Nephron progenitor cell (in vitro differentiated cells): ENCODE data around the gene ANO1.

Experiments used
- DNase-seq: peaks from one replicate; pipeline ENCODE4 v3.0.0; 2021
- H3K27ac Mint-ChIP-seq: 2 replicates; pipeline ENCODE4 v1.8.0; 2021; ENCODE audit warnings: mild to moderate bottlenecking, moderate library complexity, mixed read lengths
- H3K27me3 Mint-ChIP-seq: 2 replicates; pipeline ENCODE4 v1.8.0; 2021; ENCODE audit warnings: mild to moderate bottlenecking, low read depth, mixed read lengths; ENCODE audit not compliant: poor library complexity
- H3K36me3 Mint-ChIP-seq: 2 replicates; pipeline ENCODE4 v1.8.0; 2021; ENCODE audit warnings: low read depth, mixed read lengths
- H3K4me1 Mint-ChIP-seq: 2 replicates; pipeline ENCODE4 v1.8.0; 2021; ENCODE audit warnings: mixed read lengths
- H3K4me3 Mint-ChIP-seq: 2 replicates; pipeline ENCODE4 v1.8.0; 2021; ENCODE audit warnings: mild to moderate bottlenecking, moderate library complexity, mixed read lengths
- H3K9me3 Mint-ChIP-seq: 2 replicates; pipeline ENCODE4 v1.8.0; 2021; ENCODE audit warnings: mild to moderate bottlenecking, moderate library complexity, mixed read lengths
- TF ChIP-seq, protein P1 (sequence below): fragments of 200-600 bp; sonication (generic); IDR thresholded peaks from 2 replicates; pipeline ENCODE4 v1.5.0; 2021; ENCODE audit warnings: antibody characterized with exemption

ANO1 gene

DNA sequence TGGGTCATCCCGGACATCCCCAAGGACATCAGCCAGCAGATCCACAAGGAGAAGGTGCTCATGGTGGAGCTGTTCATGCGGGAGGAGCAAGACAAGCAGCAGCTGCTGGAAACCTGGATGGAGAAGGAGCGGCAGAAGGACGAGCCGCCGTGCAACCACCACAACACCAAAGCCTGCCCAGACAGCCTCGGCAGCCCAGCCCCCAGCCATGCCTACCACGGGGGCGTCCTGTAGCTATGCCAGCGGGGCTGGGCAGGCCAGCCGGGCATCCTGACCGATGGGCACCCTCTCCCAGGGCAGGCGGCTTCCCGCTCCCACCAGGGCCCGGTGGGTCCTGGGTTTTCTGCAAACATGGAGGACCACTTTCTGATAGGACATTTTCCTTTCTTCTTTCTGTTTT is 109.7 kb downstream of the ANO1 start:
- H3K4me1 Mint-ChIP-seq = peaks cover 4% of the 10 kb centered on the region
- H3K27ac Mint-ChIP-seq = no peak overlapping the region
- H3K9me3 Mint-ChIP-seq = no peaks in the 10 kb centered on the region
- peaks cover 38% of the 10 kb centered on the region for H3K27me3 Mint-ChIP-seq
- no peak overlapping the region for H3K4me3 Mint-ChIP-seq
- DNase-seq = no peak
- no peaks in the 10 kb centered on the region for H3K36me3 Mint-ChIP-seq
- TF ChIP-seq, protein P1, sequence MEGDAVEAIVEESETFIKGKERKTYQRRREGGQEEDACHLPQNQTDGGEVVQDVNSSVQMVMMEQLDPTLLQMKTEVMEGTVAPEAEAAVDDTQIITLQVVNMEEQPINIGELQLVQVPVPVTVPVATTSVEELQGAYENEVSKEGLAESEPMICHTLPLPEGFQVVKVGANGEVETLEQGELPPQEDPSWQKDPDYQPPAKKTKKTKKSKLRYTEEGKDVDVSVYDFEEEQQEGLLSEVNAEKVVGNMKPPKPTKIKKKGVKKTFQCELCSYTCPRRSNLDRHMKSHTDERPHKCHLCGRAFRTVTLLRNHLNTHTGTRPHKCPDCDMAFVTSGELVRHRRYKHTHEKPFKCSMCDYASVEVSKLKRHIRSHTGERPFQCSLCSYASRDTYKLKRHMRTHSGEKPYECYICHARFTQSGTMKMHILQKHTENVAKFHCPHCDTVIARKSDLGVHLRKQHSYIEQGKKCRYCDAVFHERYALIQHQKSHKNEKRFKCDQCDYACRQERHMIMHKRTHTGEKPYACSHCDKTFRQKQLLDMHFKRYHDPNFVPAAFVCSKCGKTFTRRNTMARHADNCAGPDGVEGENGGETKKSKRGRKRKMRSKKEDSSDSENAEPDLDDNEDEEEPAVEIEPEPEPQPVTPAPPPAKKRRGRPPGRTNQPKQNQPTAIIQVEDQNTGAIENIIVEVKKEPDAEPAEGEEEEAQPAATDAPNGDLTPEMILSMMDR = no peak

- TF ChIP-seq, protein P1 = no peak
- no peak overlapping the region for H3K4me3 Mint-ChIP-seq
- H3K27ac Mint-ChIP-seq = no peak overlapping the region
- H3K9me3 Mint-ChIP-seq = no peaks in the 10 kb centered on the region
- H3K36me3 Mint-ChIP-seq = no peaks in the 10 kb centered on the region
- H3K4me1 Mint-ChIP-seq = peaks cover 4% of the 10 kb centered on the region
- H3K27me3 Mint-ChIP-seq = peaks cover 40% of the 10 kb centered on the region
- no peak for DNase-seq
These were observed 111.5 kb downstream of the ANO1 start for GRCh38 chr11:70189622-70190021.

DNA sequence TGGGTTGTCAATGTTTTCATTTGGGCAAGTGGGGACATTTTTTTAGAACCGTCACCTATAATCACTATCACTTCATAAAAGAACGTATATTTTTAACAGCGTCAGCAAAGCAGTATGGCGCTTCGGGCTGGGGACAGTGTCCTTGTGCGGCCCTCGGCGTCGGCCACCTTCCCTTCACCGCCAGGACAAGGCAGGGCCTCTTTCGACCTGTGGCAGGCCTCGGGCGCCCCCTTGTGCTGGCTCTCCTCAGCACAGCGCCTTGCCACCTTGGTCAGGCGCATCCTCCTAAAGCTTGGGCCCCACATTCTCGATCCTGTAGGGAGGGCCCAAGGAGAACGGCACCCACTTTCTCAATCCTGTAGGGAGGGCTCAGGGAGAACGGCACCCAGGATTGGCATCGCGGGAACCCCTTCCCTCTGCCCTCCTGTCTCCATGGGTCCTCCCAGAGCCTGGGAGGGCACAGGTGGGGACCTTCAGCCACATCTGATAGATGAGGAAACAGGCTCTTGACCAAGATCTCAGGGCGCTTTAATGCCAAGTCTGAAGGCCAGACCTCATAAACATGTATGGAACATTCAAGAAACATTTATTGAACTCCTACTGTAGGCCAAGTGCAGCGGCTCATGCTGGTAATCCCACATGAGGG is 113.5 kb downstream of the ANO1 start:
- H3K27me3 Mint-ChIP-seq = peaks cover 40% of the 10 kb centered on the region
- H3K4me1 Mint-ChIP-seq = peaks cover 4% of the 10 kb centered on the region
- no peak overlapping the region for H3K4me3 Mint-ChIP-seq
- H3K36me3 Mint-ChIP-seq = no peaks in the 10 kb centered on the region
- H3K27ac Mint-ChIP-seq = no peak overlapping the region
- H3K9me3 Mint-ChIP-seq = no peaks in the 10 kb centered on the region
- DNase-seq = peak; percentile 94
- TF ChIP-seq, protein P1 = peak; percentile 98

DNA sequence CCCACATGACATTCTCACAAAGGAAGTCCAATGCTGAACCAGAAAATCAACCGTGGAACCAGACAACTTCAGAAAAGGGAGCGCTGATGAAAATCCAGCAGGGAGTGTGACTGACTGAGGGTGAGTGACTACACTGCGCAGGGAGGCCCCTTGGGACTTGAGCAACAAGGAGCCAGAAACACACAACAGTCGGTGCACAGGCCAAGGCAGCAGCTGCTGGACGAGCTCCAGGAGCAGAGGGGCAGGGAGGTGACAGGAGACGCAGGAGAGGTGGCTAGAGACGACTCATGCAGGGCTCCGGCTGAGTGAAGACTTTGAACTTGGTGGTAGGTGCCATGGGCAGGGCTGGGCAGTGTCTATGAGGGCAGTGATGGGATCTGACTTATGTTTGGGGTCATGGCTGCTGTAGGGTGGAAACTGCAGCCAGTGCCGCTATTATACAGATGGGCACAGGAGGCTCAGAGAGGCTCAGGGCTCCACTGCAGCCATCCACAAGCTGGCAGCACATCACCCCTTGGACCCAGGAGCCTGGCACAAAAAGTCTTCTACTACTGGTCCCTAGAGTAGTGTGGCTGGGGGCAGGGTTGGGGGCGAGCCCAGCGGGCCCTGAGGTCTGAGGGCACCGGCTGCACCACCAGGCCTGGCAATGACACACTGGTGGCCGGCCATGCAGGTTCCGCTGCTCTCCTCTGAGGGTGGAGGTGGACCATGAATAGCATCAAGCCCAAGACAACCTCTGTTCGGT is 114.7 kb downstream of the ANO1 start:
- peaks cover 4% of the 10 kb centered on the region for H3K4me1 Mint-ChIP-seq

DNA sequence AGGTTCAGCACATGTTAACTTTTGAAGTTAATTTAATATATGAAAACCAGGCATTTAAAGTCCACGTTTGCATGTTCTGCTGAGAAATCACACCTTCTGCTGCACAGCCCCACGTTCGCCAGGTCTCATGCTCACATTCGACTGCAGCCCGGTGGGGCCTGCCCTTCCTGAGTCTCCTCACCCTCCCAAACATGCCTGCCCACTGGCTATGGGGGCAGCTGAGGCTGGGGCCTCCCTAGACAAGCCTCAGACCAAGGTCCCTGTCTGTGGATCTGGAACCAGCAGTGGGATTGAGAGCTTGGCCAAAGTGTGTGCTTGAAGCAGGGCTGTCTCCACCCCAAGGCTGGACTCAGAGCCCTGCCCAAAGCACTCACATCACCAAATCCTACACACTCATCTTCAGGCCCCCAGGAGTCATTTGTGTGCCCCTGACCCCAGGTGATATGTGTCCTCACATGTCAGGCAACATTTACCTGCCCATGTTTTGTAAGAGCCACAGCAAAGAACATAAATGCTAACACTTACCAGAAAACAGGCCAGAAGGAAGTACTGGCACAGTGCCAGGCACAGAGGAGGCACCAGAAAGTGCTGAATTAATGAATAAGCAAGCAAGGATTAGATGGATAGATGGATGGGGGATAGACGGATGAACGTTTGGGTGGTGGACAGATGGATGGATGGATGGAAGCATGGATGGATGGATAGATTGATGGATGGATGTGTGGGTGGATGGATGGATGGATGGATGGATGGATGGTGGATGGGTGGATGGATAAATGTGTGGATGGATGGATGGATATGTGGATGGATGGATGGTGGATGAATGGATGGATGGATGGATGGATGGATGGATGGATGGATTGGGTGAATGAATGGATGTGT is 115.5 kb downstream of the ANO1 start:
- TF ChIP-seq, protein P1 = no peak
- H3K4me3 Mint-ChIP-seq = no peak overlapping the region
- H3K27me3 Mint-ChIP-seq = peaks cover 27% of the 10 kb centered on the region
- H3K27ac Mint-ChIP-seq = no peak overlapping the region
- H3K36me3 Mint-ChIP-seq = no peaks in the 10 kb centered on the region
- no peaks in the 10 kb centered on the region for H3K9me3 Mint-ChIP-seq
- H3K4me1 Mint-ChIP-seq = peaks cover 4% of the 10 kb centered on the region
- DNase-seq = no peak

More for the DNA sequence above, 114.7 kb downstream of the ANO1 start:
- H3K27ac Mint-ChIP-seq = no peak overlapping the region
- H3K4me3 Mint-ChIP-seq = no peak overlapping the region
- no peaks in the 10 kb centered on the region for H3K9me3 Mint-ChIP-seq
- TF ChIP-seq, protein P1 = no peak
- H3K36me3 Mint-ChIP-seq = no peaks in the 10 kb centered on the region
- peaks cover 34% of the 10 kb centered on the region for H3K27me3 Mint-ChIP-seq
- DNase-seq = no peak
